ENCODE measurements around the gene CYP2E1.
"Not testable (repeated sequence)": the region's sequence is repeated elsewhere in the genome, so short reads cannot be mapped to it uniquely, and the experiment has no call there.

Gene CYP2E1

GRCh38 chr10:133573460-133573859 is 46.3 kb downstream of the CYP2E1 start:
- not testable (repeated sequence) for DNase-seq

- DNase-seq, result not testable (repeated sequence)
Observed at GRCh38 chr10:133577037-133577436, 49.9 kb downstream of the CYP2E1 start.
